ENCODE data around the gene TECR.

DNA sequence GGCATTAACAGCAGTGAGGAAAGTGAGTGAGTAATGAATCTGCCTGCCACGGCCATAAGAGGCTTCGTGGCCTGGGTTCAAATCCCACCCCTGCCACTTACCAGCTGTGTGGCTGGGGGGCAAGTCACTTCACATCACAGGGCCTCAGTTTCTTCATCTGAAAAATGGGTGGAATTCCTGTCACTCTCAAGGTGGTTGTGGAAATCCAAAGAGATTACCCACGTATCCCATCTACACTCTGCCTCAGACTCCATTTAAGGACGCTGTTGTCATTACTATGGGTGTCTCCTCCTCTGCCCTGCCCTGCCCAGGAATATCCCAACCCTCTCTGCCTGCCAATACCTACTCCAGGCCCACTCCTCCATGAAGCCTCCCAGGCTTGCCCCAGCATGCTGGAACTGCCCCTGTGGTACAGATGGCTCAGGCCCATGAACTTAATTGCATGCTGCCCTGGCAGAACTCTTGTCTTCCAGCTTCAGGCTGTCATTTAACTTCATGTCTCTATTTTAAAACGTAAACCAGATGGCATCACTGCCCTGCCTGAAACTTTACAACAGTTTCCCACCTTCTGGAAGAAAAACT is 36.5 kb upstream of the TECR start:
- TF ChIP-seq, protein P1, sequence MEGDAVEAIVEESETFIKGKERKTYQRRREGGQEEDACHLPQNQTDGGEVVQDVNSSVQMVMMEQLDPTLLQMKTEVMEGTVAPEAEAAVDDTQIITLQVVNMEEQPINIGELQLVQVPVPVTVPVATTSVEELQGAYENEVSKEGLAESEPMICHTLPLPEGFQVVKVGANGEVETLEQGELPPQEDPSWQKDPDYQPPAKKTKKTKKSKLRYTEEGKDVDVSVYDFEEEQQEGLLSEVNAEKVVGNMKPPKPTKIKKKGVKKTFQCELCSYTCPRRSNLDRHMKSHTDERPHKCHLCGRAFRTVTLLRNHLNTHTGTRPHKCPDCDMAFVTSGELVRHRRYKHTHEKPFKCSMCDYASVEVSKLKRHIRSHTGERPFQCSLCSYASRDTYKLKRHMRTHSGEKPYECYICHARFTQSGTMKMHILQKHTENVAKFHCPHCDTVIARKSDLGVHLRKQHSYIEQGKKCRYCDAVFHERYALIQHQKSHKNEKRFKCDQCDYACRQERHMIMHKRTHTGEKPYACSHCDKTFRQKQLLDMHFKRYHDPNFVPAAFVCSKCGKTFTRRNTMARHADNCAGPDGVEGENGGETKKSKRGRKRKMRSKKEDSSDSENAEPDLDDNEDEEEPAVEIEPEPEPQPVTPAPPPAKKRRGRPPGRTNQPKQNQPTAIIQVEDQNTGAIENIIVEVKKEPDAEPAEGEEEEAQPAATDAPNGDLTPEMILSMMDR (conservative IDR thresholded peaks at IDR 0.05; ENCODE audit: low read length) = no peak
- TF ChIP-seq EZH2phosphoT487 (IDR thresholded peaks at IDR 0.05; ENCODE audit: borderline replicate concordance) = no peak

Measured in Loucy (cell line).